H1 (cell line): ENCODE results near the gene PLEKHH3. TPM values are rescaled to one million over a fixed set of nuclear protein-coding genes. Genes with fewer than 3 reads are reported as not detected.

Experiments
- CTCF ChIA-PET: fragments of 300-600 bp; sonication (Branson Sonifier 250); formaldehyde crosslinking; loops from one replicate; lab custom pipeline; 2021; ENCODE audit not compliant: partially characterized antibody; lab: Charles Lee
- POLR2A ChIA-PET: fragments of 300-600 bp; sonication (Branson Sonifier 250); formaldehyde crosslinking; loops from one replicate; lab custom pipeline; 2021; ENCODE audit warnings: inconsistent platforms; ENCODE audit not compliant: partially characterized antibody; lab: Charles Lee
- DNase-seq, 2 experiments: peaks; one replicate each; pipeline versions ENCODE4 v3.0.0 to v3.0.0-alpha.2; 2010 to 2022; ENCODE audit warnings: low spot score in 2 of 2, low read depth in 1 of 2, mixed read lengths in 1 of 2
- FAIRE-seq: peaks from 2 replicates; lab custom pipeline; 2011; peaks lifted over from hg19 to GRCh38; lab: Jason Lieb, UNC
- H2AFZ ChIP-seq: 2 replicates; pipeline ENCODE4 v1.8.1; 2012; ENCODE audit warnings: low read length, inconsistent platforms
- H2AK5ac ChIP-seq: 2 replicates; pipeline ENCODE4 v1.6.1; 2013; ENCODE audit warnings: low read depth, low read length
- H2BK120ac ChIP-seq: replicated peaks from 2 replicates; pipeline ENCODE3; 2013; ENCODE audit warnings: low read depth, low read length, inconsistent platforms
- H2BK12ac ChIP-seq: 2 replicates; pipeline ENCODE4 v1.6.1; 2013; ENCODE audit warnings: low read depth, low read length
- H2BK15ac ChIP-seq: 2 replicates; pipeline ENCODE4 v1.6.1; 2013; ENCODE audit warnings: low read length
- H2BK20ac ChIP-seq: 2 replicates; pipeline ENCODE4 v1.6.1; 2013; ENCODE audit warnings: low read length
- H2BK5ac ChIP-seq: 2 replicates; pipeline ENCODE4 v1.6.1; 2013; ENCODE audit warnings: low read depth, low read length
- H3K14ac ChIP-seq: 2 replicates; pipeline ENCODE4 v1.6.1; 2013; ENCODE audit warnings: inconsistent platforms; ENCODE audit not compliant: insufficient read length
- H3K18ac ChIP-seq: 2 replicates; pipeline ENCODE4 v1.6.1; 2013; ENCODE audit warnings: low read length; ENCODE audit errors: extremely low read depth
- H3K23ac ChIP-seq: 2 replicates; pipeline ENCODE4 v1.6.1; 2013; ENCODE audit warnings: inconsistent platforms; ENCODE audit not compliant: insufficient read length
- H3K23me2 ChIP-seq: 2 replicates; pipeline ENCODE4 v1.6.1; 2013; ENCODE audit warnings: low read depth, low read length
- H3K27ac ChIP-seq: 2 replicates; pipeline ENCODE4 v1.6.1; 2011; ENCODE audit warnings: low read depth, low read length, inconsistent platforms
- H3K27me3 ChIP-seq, 4 experiments: replicated peaks in 1 of 4; 1 replicate in 1 of 4; 2 replicates in 3 of 4; pipeline versions ENCODE4 v1.6.1 to v1.8.1; 2011 to 2013; ENCODE audit warnings: low read length in 3 of 4, mild to moderate bottlenecking in 3 of 4, inconsistent platforms in 2 of 4, mixed read lengths in 2 of 4, moderate library complexity in 1 of 4; ENCODE audit not compliant: control insufficient read depth in 3 of 4, insufficient read depth in 3 of 4; ENCODE audit errors: extremely low read depth in 1 of 4
- H3K36me3 ChIP-seq, 4 experiments: 2 replicates each; pipeline versions ENCODE4 v1.6.1 to v1.8.1; 2011 to 2013; ENCODE audit warnings: mild to moderate bottlenecking in 4 of 4, low read length in 3 of 4, moderate library complexity in 2 of 4, control low read depth in 1 of 4, inconsistent platforms in 1 of 4; ENCODE audit not compliant: insufficient read depth in 4 of 4, control insufficient read depth in 2 of 4
- H3K4ac ChIP-seq: replicated peaks from 2 replicates; pipeline ENCODE3; 2013; ENCODE audit warnings: low read length, low read depth, mixed read lengths, inconsistent platforms; ENCODE audit not compliant: insufficient read length
- H3K4me1 ChIP-seq, 4 experiments: replicated peaks in 1 of 4; 1 replicate in 1 of 4; 2 replicates in 3 of 4; pipeline versions ENCODE4 v1.6.1 to v1.8.1; 2011 to 2013; ENCODE audit warnings: low read length in 3 of 4, inconsistent platforms in 2 of 4, mixed read lengths in 1 of 4; ENCODE audit not compliant: insufficient read depth in 4 of 4, control insufficient read depth in 3 of 4
- H3K4me2 ChIP-seq, 2 experiments: 2 replicates each; pipeline versions ENCODE4 v1.6.1 to v1.8.1; 2011 to 2013; ENCODE audit warnings: low read depth in 2 of 2, low read length in 2 of 2, control low read depth in 1 of 2, inconsistent platforms in 1 of 2, mild to moderate bottlenecking in 1 of 2; ENCODE audit not compliant: insufficient read depth in 1 of 2
- H3K4me3 ChIP-seq, 4 experiments: fragments of 200-600, 300-600 bp in 1 of 4; sonication (generic), shearing (Covaris generic), sonication (Bioruptor Twin) in 1 of 4; 2 replicates each; pipeline versions ENCODE4 v1.5.1 to v1.8.1; 2011 to 2016; ENCODE audit warnings: low read length in 4 of 4, low read depth in 3 of 4, control low read depth in 2 of 4, inconsistent platforms in 2 of 4, mild to moderate bottlenecking in 2 of 4, mixed read lengths in 1 of 4, moderate library complexity in 1 of 4; ENCODE audit not compliant: insufficient read depth in 2 of 4; ENCODE audit errors: extremely low read depth in 1 of 4
- H3K56ac ChIP-seq: replicated peaks from 2 replicates; pipeline ENCODE3; 2013; ENCODE audit warnings: low read depth, mild to moderate bottlenecking, mixed read lengths, low read length, inconsistent platforms; ENCODE audit not compliant: insufficient read length
- H3K79me1 ChIP-seq: 2 replicates; pipeline ENCODE4 v1.6.1; 2013; ENCODE audit warnings: low read depth, low read length, control low read depth
- H3K79me2 ChIP-seq, 2 experiments: 2 replicates each; pipeline versions ENCODE4 v1.6.1 to v1.8.1; 2012 to 2013; ENCODE audit warnings: low read length in 2 of 2, mild to moderate bottlenecking in 2 of 2, inconsistent platforms in 1 of 2; ENCODE audit not compliant: insufficient read depth in 2 of 2, control insufficient read depth in 1 of 2
- H3K9ac ChIP-seq, 4 experiments: replicated peaks in 1 of 4; 1 replicate in 1 of 4; 2 replicates in 3 of 4; pipeline versions ENCODE4 v1.6.1 to v1.8.1; 2011 to 2013; ENCODE audit warnings: low read depth in 3 of 4, low read length in 3 of 4, control low read depth in 2 of 4, mild to moderate bottlenecking in 2 of 4, moderate library complexity in 2 of 4, inconsistent platforms in 1 of 4; ENCODE audit errors: extremely low read depth in 1 of 4
- H3K9me3 ChIP-seq, 2 experiments: 2 replicates each; pipeline versions ENCODE4 v1.6.1 to v1.8.1; 2012 to 2013; ENCODE audit warnings: mild to moderate bottlenecking in 2 of 2, moderate library complexity in 2 of 2, control low read depth in 1 of 2, inconsistent platforms in 1 of 2, low read depth in 1 of 2, low read length in 1 of 2, mixed read lengths in 1 of 2; ENCODE audit not compliant: insufficient read depth in 2 of 2
- H4K20me1 ChIP-seq, 2 experiments: replicated peaks in 1 of 2; 2 replicates each; pipeline versions ENCODE3 to v1.8.1; 2011 to 2013; ENCODE audit warnings: inconsistent platforms in 2 of 2, low read length in 2 of 2, mild to moderate bottlenecking in 1 of 2; ENCODE audit not compliant: insufficient read depth in 2 of 2, control insufficient read depth in 1 of 2
- H4K5ac ChIP-seq: 2 replicates; pipeline ENCODE4 v1.6.1; 2013; ENCODE audit warnings: low read length, low read depth, mixed read lengths, inconsistent platforms; ENCODE audit not compliant: insufficient read length
- H4K8ac ChIP-seq: 2 replicates; pipeline ENCODE4 v1.8.0; 2013; ENCODE audit warnings: mild to moderate bottlenecking, moderate library complexity, low read length, inconsistent platforms; ENCODE audit not compliant: insufficient read depth; ENCODE audit errors: extremely low read depth
- H4K91ac ChIP-seq: replicated peaks from 2 replicates; pipeline ENCODE3; 2013; ENCODE audit warnings: low read length, mixed read lengths, inconsistent platforms; ENCODE audit not compliant: insufficient read length
- POLR2AphosphoS5 ChIP-seq: IDR thresholded peaks from 2 replicates; pipeline ENCODE4 v1.6.1; 2011; ENCODE audit warnings: low read depth, low read length
- WGBS, 2 experiments: shearing (Covaris generic) in 1 of 2; methylation state at CpG; one replicate each; pipeline versions ENCODE4 v1.1.6 to v1.1.7; 2013 to 2015; ENCODE audit warnings: low lambda C conversion rate in 2 of 2, mixed read lengths in 2 of 2, inconsistent platforms in 1 of 2, low coverage in 1 of 2, missing lambda C conversion rate in 1 of 2; ENCODE audit not compliant: insufficient replicate concordance in 2 of 2, insufficient coverage in 1 of 2, insufficient read length in 1 of 2; ENCODE audit errors: extremely low coverage in 1 of 2, missing lambda C conversion rate in 1 of 2; 5-methylcytosine and 5-hydroxymethylcytosine counted together
- polyA plus RNA-seq, 7 experiments: library from polyadenylated mRNA; depleted of rRNA in 3 of 7; stranded (reverse) in 5 of 7; unstranded in 2 of 7; fragments of >200 nt in 5 of 7; fragments of 200-250 nt in 2 of 7; gene quantifications; 1 replicate in 5 of 7; 2 replicates in 1 of 7; 4 replicates in 1 of 7; pipeline versions ENCODE4 v1.2.1 to v1.2.3, GENCODE V29; 2011 to 2013; ENCODE audit warnings: missing spikeins in 2 of 7, mixed read lengths in 2 of 7
- total RNA-seq: library from RNA; stranded (reverse); fragmentation: NEBNext Ultra II Directional; extraction: Animal tissue kit (Norgen Biotek cat#: 25700); gene quantifications from 2 replicates; pipeline ENCODE4 v1.2.1, GENCODE V29; 2021

PLEKHH3 gene
- total and polyA plus RNA-seq, 2 of the 8 experiments (the other 6 are each of a cell fraction or from before 2014, with no cell fraction given): 11.1 to 13.5 TPM

GRCh38 chr17:42647778-42648177 lies 29.0 kb downstream of the PLEKHH3 start:
- no peak for FAIRE-seq
- no peaks in the 10 kb centered on the region for H3K9me3 ChIP-seq
- H3K27me3 ChIP-seq: no peaks in the 10 kb centered on the region; a peak in 1 of 7 replicates
- no peak overlapping the region for H2BK5ac ChIP-seq
- H3K23ac ChIP-seq: no peak overlapping the region
- H3K9ac ChIP-seq: no peak overlapping the region
- no peak overlapping the region for H4K91ac ChIP-seq
- no peaks in the 10 kb centered on the region for H3K4me1 ChIP-seq
- H3K18ac ChIP-seq: no peak overlapping the region
- H2BK20ac ChIP-seq: no peak overlapping the region
- H4K5ac ChIP-seq: no peak overlapping the region
- no peak overlapping the region for H3K56ac ChIP-seq
- CTCF ChIA-PET: interaction anchor here (0.6 to 1.8 kb wide), 3 partner anchors 25 to 1795 kb away, joined by 3 to 6 read pairs (median 4); no protein-coding TSS in a partner anchor
- H3K4me3 ChIP-seq: no peak overlapping the region
- no peak overlapping the region for H3K14ac ChIP-seq
- TF ChIP-seq POLR2AphosphoS5: no peak
- 88% methylated on average over 5 of the region's 5 CpGs; no CpG with 5 or more reads in 1 of the 2 experiments for WGBS, 2 experiments
- no peak overlapping the region for H3K27ac ChIP-seq
- H2BK120ac ChIP-seq: no peak overlapping the region
- no peak overlapping the region for H2AFZ ChIP-seq
- no peak overlapping the region for H2AK5ac ChIP-seq
- H4K20me1 ChIP-seq: no peaks in the 10 kb centered on the region
- H2BK15ac ChIP-seq: no peak overlapping the region
- POLR2A ChIA-PET: interaction anchor here (1.0 to 1.3 kb wide), 3 partner anchors 19 to 31 kb away, joined by 3 to 4 read pairs (median 4); no protein-coding TSS in a partner anchor
- H3K36me3 ChIP-seq: no peaks in the 10 kb centered on the region
- no peak overlapping the region for H4K8ac ChIP-seq
- no peak overlapping the region for H3K4me2 ChIP-seq
- no peak overlapping the region for H2BK12ac ChIP-seq
- no peaks in the 10 kb centered on the region for H3K23me2 ChIP-seq
- H3K4ac ChIP-seq: no peak overlapping the region
- H3K79me1 ChIP-seq: no peaks in the 10 kb centered on the region
- H3K79me2 ChIP-seq: no peaks in the 10 kb centered on the region
- DNase-seq: no peak
